K562 (cell line): ENCODE results near the gene EXOC4. TPM values are rescaled to one million over a fixed set of nuclear protein-coding genes. Genes with fewer than 3 reads are reported as not detected.

ENCODE experiments used
- ATAC-seq: fragments of 200-7000 bp; cut with Tn5 transposase; 3 replicates; pipeline ENCODE4 v1.9.1; 2020; ENCODE audit warnings: moderate library complexity
- BruUV-seq: library from RNA; stranded (reverse); fragments of 400-500 nt; replicated peaks from 2 replicates; lab custom pipeline; 2021; lab: Mats Ljungman, UMichigan
- CTCF ChIA-PET: fragments of 300-600 bp; formaldehyde crosslinking; extraction: SDS; loops from one replicate; lab custom pipeline; 2021; ENCODE audit warnings: low intra/inter-chr PET ratio; lab: Yijun Ruan, JAX
- POLR2A ChIA-PET: fragments of 300-600, 350-650 bp; sonication (Branson Sonifier 250); formaldehyde crosslinking; extraction: SDS; loops from one replicate; lab custom pipeline; 2021; ENCODE audit warnings: antibody characterized with exemption, inconsistent platforms; lab: Yijun Ruan, JAX
- DNase-seq, 4 experiments: peaks; one replicate each; pipeline versions ENCODE4 v3.0.0 to v3.0.0-alpha.2; 2011 to 2018; ENCODE audit warnings: low spot score in 3 of 4, mixed read lengths in 3 of 4; ENCODE audit errors: extremely low read depth in 1 of 4
- FAIRE-seq: peaks from 2 replicates; lab custom pipeline; 2011; peaks lifted over from hg19 to GRCh38; lab: Jason Lieb, UNC
- H2AFZ ChIP-seq: 2 replicates; pipeline ENCODE4 v1.6.0; 2011; ENCODE audit warnings: low read depth, low read length, control low read depth, inconsistent platforms
- H3K27ac ChIP-seq: fragments of 200-600 bp; 3 replicates; pipeline ENCODE4 v1.8.0; 2011; ENCODE audit warnings: low read depth, mild to moderate bottlenecking, control low read depth, inconsistent platforms, low read length, moderate library complexity, mixed read lengths; ENCODE audit errors: extremely low read depth
- H3K27me3 ChIP-seq, 2 experiments: fragments of 300-600 bp in 1 of 2; 2 replicates in 1 of 2; 3 replicates in 1 of 2; pipeline versions ENCODE4 v1.6.0 to v1.8.0; 2011; ENCODE audit warnings: inconsistent platforms in 2 of 2, low read length in 2 of 2, mild to moderate bottlenecking in 1 of 2, mixed read lengths in 1 of 2, moderate library complexity in 1 of 2; ENCODE audit not compliant: control insufficient read depth in 2 of 2, insufficient read depth in 2 of 2
- H3K36me3 ChIP-seq: fragments of 300-600 bp; 3 replicates; pipeline ENCODE4 v1.8.0; 2011; ENCODE audit warnings: mild to moderate bottlenecking, low read length, inconsistent platforms; ENCODE audit not compliant: control insufficient read depth, insufficient read depth
- H3K4me1 ChIP-seq, 2 experiments: fragments of 200-600 bp in 1 of 2; replicated peaks in 1 of 2; 2 replicates in 1 of 2; 3 replicates in 1 of 2; pipeline versions ENCODE4 v1.5.1 to v1.8.0; 2011; ENCODE audit warnings: inconsistent platforms in 2 of 2, low read length in 2 of 2, mild to moderate bottlenecking in 1 of 2, mixed read lengths in 1 of 2, moderate library complexity in 1 of 2; ENCODE audit not compliant: control insufficient read depth in 2 of 2, insufficient read depth in 2 of 2
- H3K4me2 ChIP-seq: 2 replicates; pipeline ENCODE4 v1.6.1; 2011; ENCODE audit warnings: low read length, control low read depth, inconsistent platforms, mixed read lengths; ENCODE audit not compliant: insufficient read depth
- H3K4me3 ChIP-seq: fragments of 200-600 bp; sonication (generic), shearing (Covaris generic); 2 replicates; pipeline ENCODE4 v1.5.1; 2016; ENCODE audit warnings: control low read depth, inconsistent platforms
- H3K79me2 ChIP-seq: fragments of 200-600 bp; 3 replicates; pipeline ENCODE4 v1.8.0; 2011; ENCODE audit warnings: low read length, inconsistent platforms; ENCODE audit not compliant: control insufficient read depth, insufficient read depth
- H3K9ac ChIP-seq, 2 experiments: 2 replicates each; pipeline versions ENCODE4 v1.6.0 to v1.6.1; 2011; ENCODE audit warnings: low read depth in 2 of 2, low read length in 2 of 2, control low read depth in 1 of 2, inconsistent platforms in 1 of 2, mild to moderate bottlenecking in 1 of 2, mixed read lengths in 1 of 2; ENCODE audit not compliant: insufficient read depth in 1 of 2
- H3K9me1 ChIP-seq: one replicate; pipeline ENCODE4 v1.6.0; 2011; ENCODE audit warnings: inconsistent platforms, mild to moderate bottlenecking, low read length, moderate library complexity; ENCODE audit not compliant: control insufficient read depth, insufficient read depth
- H3K9me3 ChIP-seq: replicated peaks from 2 replicates; pipeline ENCODE4 v1.5.1; 2011; ENCODE audit warnings: low read depth, low read length, inconsistent platforms; ENCODE audit not compliant: control insufficient read depth, insufficient read depth
- H4K20me1 ChIP-seq: replicated peaks from 2 replicates; pipeline ENCODE4 v1.6.1; 2011; ENCODE audit warnings: low read length, inconsistent platforms, mixed read lengths; ENCODE audit not compliant: control insufficient read depth, insufficient read depth
- ASH1L ChIP-seq: fragments of 450-650 bp; IDR thresholded peaks from 2 replicates; pipeline ENCODE4 v1.6.1; 2018; ENCODE audit warnings: borderline replicate concordance, mild to moderate bottlenecking, low read depth; ENCODE audit not compliant: partially characterized antibody
- EP300 ChIP-seq: IDR thresholded peaks from 2 replicates; pipeline ENCODE4 v1.6.1; 2012; ENCODE audit warnings: low read length, improper control_type of control experiment
- GABPA ChIP-seq: fragments of 200-800 bp; sonication (Bioruptor generic); conservative IDR thresholded peaks from 2 replicates; pipeline ENCODE4 v1.6.1; 2016; ENCODE audit warnings: low read depth, missing genetic modification characterization, missing compliant biosample characterization
- L3MBTL2 ChIP-seq: fragments of 450-650 bp; IDR thresholded peaks from 2 replicates; pipeline ENCODE4 v1.6.1; 2016; ENCODE audit warnings: mild to moderate bottlenecking, moderate library complexity
- LCOR ChIP-seq: sonication (generic); formaldehyde crosslinking; IDR thresholded peaks from 2 replicates; pipeline ENCODE4 v1.8.0; 2022; ENCODE audit warnings: mild to moderate bottlenecking, missing genetic modification reagents
- MNT ChIP-seq, 2 experiments: fragments of 450-650 bp; conservative IDR thresholded peaks; 2 replicates each; pipeline ENCODE4 v1.6.1; 2017; ENCODE audit warnings: mild to moderate bottlenecking in 2 of 2, moderate library complexity in 2 of 2
- PURB ChIP-seq: sonication (generic); formaldehyde crosslinking; IDR thresholded peaks from 2 replicates; pipeline ENCODE4 v1.9.0; 2021; ENCODE audit warnings: low read depth, mild to moderate bottlenecking, missing genetic modification reagents
- SMAD4 ChIP-seq: fragments of 250-450 bp; sonication (Bioruptor Pico); conservative IDR thresholded peaks from 2 replicates; pipeline ENCODE4 v1.8.0; 2021; ENCODE audit warnings: inconsistent platforms, mild to moderate bottlenecking, moderate library complexity
- THRA ChIP-seq: fragments of 450-650 bp; IDR thresholded peaks from 2 replicates; pipeline ENCODE4 v1.6.1; 2017; ENCODE audit warnings: mild to moderate bottlenecking, moderate library complexity
- ZFP1 ChIP-seq: fragments of 450-650 bp; formaldehyde crosslinking; IDR thresholded peaks from 2 replicates; pipeline ENCODE4 v1.4.0; 2020; ENCODE audit warnings: mild to moderate bottlenecking, mixed read lengths
- ZMIZ1 ChIP-seq, 2 experiments: fragments of 150-350 bp in 1 of 2; IDR thresholded peaks; 2 replicates each; pipeline ENCODE4 v1.6.1; 2012 to 2016; ENCODE audit warnings: low read depth in 2 of 2, low read length in 2 of 2, mild to moderate bottlenecking in 1 of 2, moderate library complexity in 1 of 2
- ZNF165 ChIP-seq: fragments of 250-450 bp; sonication (Bioruptor Pico); IDR thresholded peaks from 2 replicates; pipeline ENCODE4 v1.4.0; 2020; ENCODE audit warnings: borderline replicate concordance
- ZNF583 ChIP-seq: fragments of 250-450 bp; sonication (Bioruptor Pico); IDR thresholded peaks from 2 replicates; pipeline ENCODE4 v1.4.0; 2020
- ZNF695 ChIP-seq: fragments of 450-650 bp; formaldehyde crosslinking; IDR thresholded peaks from 2 replicates; pipeline ENCODE4 v1.4.0; 2020; ENCODE audit warnings: mild to moderate bottlenecking, moderate library complexity
- WGBS: fragments of 100-300 bp; shearing (Covaris generic); methylation state at CpG from one replicate; pipeline ENCODE4 v1.1.6; 2016; ENCODE audit warnings: low coverage, mixed read lengths; ENCODE audit not compliant: insufficient coverage; ENCODE audit errors: missing lambda C conversion rate; 5-methylcytosine and 5-hydroxymethylcytosine counted together
- in situ Hi-C: fragments of 300-500 bp; cut with MboI; formaldehyde crosslinking; loops from 4 replicates; pipeline ENCODE4 v1.15.0; 2018; ENCODE audit warnings: inconsistent platforms, mixed read lengths
- intact Hi-C: fragments of 100-400 bp; cut with micrococcal nuclease; formaldehyde crosslinking; loops from 2 replicates; pipeline ENCODE4 v1.14.2; 2022
- polyA plus RNA-seq, 8 experiments: library from polyadenylated mRNA; depleted of rRNA in 4 of 8; stranded (reverse) in 5 of 8; unstranded in 3 of 8; fragments of >200 nt; fragmentation: Nextera tagmentation in 2 of 8; fragmentation: Illumina TruSeq in 1 of 8; extraction: Ambion mirVana in 2 of 8; extraction: Trizol in 1 of 8; gene quantifications; 2 replicates each; pipeline versions ENCODE4 v1.2.1 to v1.2.3, GENCODE V29; 2011 to 2014; ENCODE audit warnings: inconsistent platforms in 1 of 8, missing spikeins in 1 of 8
- total RNA-seq, 7 experiments: library from RNA; depleted of rRNA in 6 of 7; stranded (reverse); fragments of >200 nt in 6 of 7; fragmentation: Illumina TruSeq in 2 of 7; extraction: Trizol in 2 of 7; gene quantifications; 2 replicates each; pipeline versions ENCODE4 v1.2.1 to v1.2.3, GENCODE V29; 2011 to 2021; ENCODE audit warnings: low replicate concordance in 1 of 7

Gene EXOC4
- total and polyA plus RNA-seq, 9 of the 15 experiments (the other 6 are each of a cell fraction or from before 2014, with no cell fraction given), result 18.5 to 73.1 (median 46.6) TPM

GRCh38 chr7:133763076-133763640 lies 510.3 kb downstream of the EXOC4 start (continued):
- TF ChIP-seq ZMIZ1 (IDR thresholded peaks at IDR 0.05; ENCODE audit: low read depth in 2 of 2, low read length in 2 of 2) (no peak), ZNF165 (CRISPR knock-in tag) (no peak)
- TF ChIP-seq, all 486 proteins: peak for 0

- in situ Hi-C loops, result no loop called here
Observed at GRCh38 chr7:133769668-133770067, 516.8 kb downstream of the EXOC4 start.

More at GRCh38 chr7:133769668-133770067, 516.8 kb downstream of the EXOC4 start:
- H3K79me2 ChIP-seq, result no peaks in the 10 kb centered on the region
- intact Hi-C loops, result no loop called here
- H3K9ac ChIP-seq, result no peak overlapping the region
- no peak overlapping the region for H3K27ac ChIP-seq
- FAIRE-seq, result no peak
- TF ChIP-seq ASH1L (no peak), PURB (CRISPR knock-in tag) (no peak), ZNF695 (CRISPR knock-in tag) (no peak), ZFP1 (CRISPR knock-in tag) (no peak), LCOR (CRISPR knock-in tag) (no peak), EP300 (no peak), SMAD4 (CRISPR knock-in tag) (no peak), L3MBTL2 (no peak), ZNF583 (CRISPR knock-in tag) (no peak), THRA (no peak), GABPA (no peak), MNT (conservative IDR thresholded peaks at IDR 0.05) (no peak)
- TF ChIP-seq, all 486 proteins: peak for 0
- Histone ChIP-seq H3K4me3 (no peak overlapping the region), H3K9me3 (no peaks in the 10 kb centered on the region), H3K27me3 (no peaks in the 10 kb centered on the region), H4K20me1 (no peaks in the 10 kb centered on the region), H3K9me1 (no peaks in the 10 kb centered on the region), H3K4me2 (no peak overlapping the region), H2AFZ (no peak overlapping the region), H3K4me1 (no peaks in the 10 kb centered on the region), H3K36me3 (no peaks in the 10 kb centered on the region)
- no TSS peak for BruUV-seq
- ATAC-seq, result no peak
- 0% methylated on average over 1 of the region's 1 CpG for WGBS
- CTCF ChIA-PET, result no interaction called here
- DNase-seq, result no peak
- POLR2A ChIA-PET, result interaction anchor here (0.6 kb wide), 1 partner anchor 17 kb away, joined by 3 read pairs; no protein-coding TSS in a partner anchor
